Colonic mucosa (tissue), 4 donors: Measurements from ENCODE around the gene CDC20. TPM values are rescaled to one million over a fixed set of nuclear protein-coding genes. Genes with fewer than 3 reads are reported as not detected.
A peak's percentile ranks its signal among the peaks of the same experiment; 100 is the strongest.
"Not testable (repeated sequence)": the region's sequence is repeated elsewhere in the genome, so short reads cannot be mapped to it uniquely, and the experiment has no call there.

Experiments
- DNase-seq: peaks from one replicate; pipeline ENCODE4 v3.0.0-alpha.2; 2020
- H3K27ac ChIP-seq: fragments of 200-600 bp; one replicate; pipeline ENCODE4 v1.8.0; 2021
- H3K27me3 ChIP-seq: fragments of 200-600 bp; one replicate; pipeline ENCODE4 v1.8.0; 2021
- H3K36me3 ChIP-seq: fragments of 200-600 bp; one replicate; pipeline ENCODE4 v1.8.0; 2021
- H3K4me1 ChIP-seq: fragments of 200-600 bp; one replicate; pipeline ENCODE4 v1.8.0; 2021; ENCODE audit warnings: mild to moderate bottlenecking
- H3K4me3 ChIP-seq: fragments of 200-600 bp; one replicate; pipeline ENCODE4 v1.8.0; 2021
- H3K9ac ChIP-seq, 2 donors: one replicate each; pipeline ENCODE4 v1.7.0; 2013; ENCODE audit warnings: control low read depth in 2 of 2, low read depth in 2 of 2, low read length in 2 of 2
- H3K9me3 ChIP-seq: fragments of 200-600 bp; one replicate; pipeline ENCODE4 v1.8.0; 2021
- intact Hi-C: fragments of 100-400 bp; cut with DNase I; formaldehyde crosslinking; loops from one replicate; pipeline ENCODE4 v1.14.1; 2022
- total RNA-seq, 2 donors: library from RNA; stranded (reverse); fragmentation: NEBNext Ultra II Directional in 1 of 2; extraction: Animal tissue kit (Norgen Biotek cat#: 25700) in 1 of 2; gene quantifications; one replicate each; pipeline ENCODE4 v1.2.1, GENCODE V29; 2021
- TF ChIP-seq, protein P1 (sequence below): fragments of 200-600 bp; IDR thresholded peaks from one replicate; pipeline ENCODE4 v1.8.0; 2022; ENCODE audit warnings: antibody characterized with exemption, mild to moderate bottlenecking
- donor health status: healthy.
- donor health status: DM: no; HTN: no; CAD: no.
- donor health status: DM: no; HTN: no; CAD: no.

The CDC20 gene
- total RNA-seq, 2 donors from 2014 or later = 42.6 to 201 TPM

- intact Hi-C loops = no loop called here
- TF ChIP-seq, protein P1, sequence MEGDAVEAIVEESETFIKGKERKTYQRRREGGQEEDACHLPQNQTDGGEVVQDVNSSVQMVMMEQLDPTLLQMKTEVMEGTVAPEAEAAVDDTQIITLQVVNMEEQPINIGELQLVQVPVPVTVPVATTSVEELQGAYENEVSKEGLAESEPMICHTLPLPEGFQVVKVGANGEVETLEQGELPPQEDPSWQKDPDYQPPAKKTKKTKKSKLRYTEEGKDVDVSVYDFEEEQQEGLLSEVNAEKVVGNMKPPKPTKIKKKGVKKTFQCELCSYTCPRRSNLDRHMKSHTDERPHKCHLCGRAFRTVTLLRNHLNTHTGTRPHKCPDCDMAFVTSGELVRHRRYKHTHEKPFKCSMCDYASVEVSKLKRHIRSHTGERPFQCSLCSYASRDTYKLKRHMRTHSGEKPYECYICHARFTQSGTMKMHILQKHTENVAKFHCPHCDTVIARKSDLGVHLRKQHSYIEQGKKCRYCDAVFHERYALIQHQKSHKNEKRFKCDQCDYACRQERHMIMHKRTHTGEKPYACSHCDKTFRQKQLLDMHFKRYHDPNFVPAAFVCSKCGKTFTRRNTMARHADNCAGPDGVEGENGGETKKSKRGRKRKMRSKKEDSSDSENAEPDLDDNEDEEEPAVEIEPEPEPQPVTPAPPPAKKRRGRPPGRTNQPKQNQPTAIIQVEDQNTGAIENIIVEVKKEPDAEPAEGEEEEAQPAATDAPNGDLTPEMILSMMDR = no peak
- Histone ChIP-seq H3K36me3 (no peaks in the 10 kb centered on the region), H3K9ac (no peak overlapping the region), H3K27ac (no peak overlapping the region), H3K27me3 (no peaks in the 10 kb centered on the region), H3K9me3 (no peaks in the 10 kb centered on the region), H3K4me3 (no peak overlapping the region), H3K4me1 (no peaks in the 10 kb centered on the region)
- DNase-seq = no peak
These were observed 37.3 kb downstream of the CDC20 start for GRCh38 chr1:43396059-43396458.

DNA sequence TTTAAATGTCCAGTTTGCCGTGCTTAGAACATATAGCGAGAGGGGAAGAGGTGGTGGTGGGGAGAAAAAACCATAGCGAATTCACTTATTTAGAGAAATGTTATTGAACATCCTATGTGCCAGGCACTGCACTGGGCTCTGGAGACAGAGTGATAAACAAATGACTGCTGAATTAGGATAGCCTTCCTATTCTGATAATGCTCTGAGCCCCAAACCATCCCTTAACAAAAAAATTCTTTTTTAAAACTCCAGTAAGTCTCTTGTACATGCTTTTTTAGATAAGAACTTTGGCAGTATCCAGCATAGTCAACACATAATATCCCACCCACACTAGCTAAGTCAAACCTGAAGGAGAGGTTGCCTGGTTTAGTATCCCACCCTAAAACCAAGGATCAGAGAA is 39.4 kb downstream of the CDC20 start:
- H3K9ac ChIP-seq = no peak overlapping the region
- no peaks in the 10 kb centered on the region for H3K27me3 ChIP-seq
- H3K9me3 ChIP-seq = no peaks in the 10 kb centered on the region
- H3K4me1 ChIP-seq = no peaks in the 10 kb centered on the region
- no peak overlapping the region for H3K4me3 ChIP-seq
- TF ChIP-seq, protein P1 = no peak
- no peak overlapping the region for H3K27ac ChIP-seq
- H3K36me3 ChIP-seq = no peaks in the 10 kb centered on the region
- DNase-seq = no peak
- intact Hi-C loops = no loop called here

DNA sequence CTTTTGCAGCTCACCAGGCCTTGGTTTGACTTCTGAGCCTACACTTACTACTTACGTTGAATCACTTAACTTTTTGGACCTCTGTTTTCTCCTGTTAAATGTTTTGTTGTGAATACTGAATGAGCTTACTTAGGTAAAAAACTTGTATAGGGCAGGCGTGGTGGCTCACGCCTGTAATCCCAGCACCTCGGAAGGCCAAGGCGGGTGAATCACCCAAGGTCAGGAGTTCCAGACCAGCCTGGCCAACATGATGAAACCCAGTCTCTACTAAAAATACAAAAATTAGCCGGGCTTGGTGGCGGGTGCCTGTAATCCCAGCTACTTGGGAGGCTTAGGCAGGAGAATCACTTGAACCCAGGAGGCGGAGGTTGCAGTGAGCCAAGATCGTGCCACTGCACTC is 41.7 kb downstream of the CDC20 start:
- H3K27me3 ChIP-seq, H3K4me3 ChIP-seq, H3K27ac ChIP-seq, H3K36me3 ChIP-seq, H3K4me1 ChIP-seq, H3K9ac ChIP-seq, intact Hi-C loops, H3K9me3 ChIP-seq, DNase-seq: not testable (repeated sequence)

- TF ChIP-seq, protein P1 = no peak
- Histone ChIP-seq H3K9me3 (no peaks in the 10 kb centered on the region), H3K36me3 (peaks cover 9% of the 10 kb centered on the region), H3K27ac (no peak overlapping the region), H3K27me3 (no peaks in the 10 kb centered on the region), H3K4me3 (no peak overlapping the region), H3K9ac (no peak overlapping the region), H3K4me1 (peaks cover 11% of the 10 kb centered on the region)
- intact Hi-C loops = no loop called here
- DNase-seq = no peak
These were observed 43.5 kb downstream of the CDC20 start for GRCh38 chr1:43402089-43402865.

DNA sequence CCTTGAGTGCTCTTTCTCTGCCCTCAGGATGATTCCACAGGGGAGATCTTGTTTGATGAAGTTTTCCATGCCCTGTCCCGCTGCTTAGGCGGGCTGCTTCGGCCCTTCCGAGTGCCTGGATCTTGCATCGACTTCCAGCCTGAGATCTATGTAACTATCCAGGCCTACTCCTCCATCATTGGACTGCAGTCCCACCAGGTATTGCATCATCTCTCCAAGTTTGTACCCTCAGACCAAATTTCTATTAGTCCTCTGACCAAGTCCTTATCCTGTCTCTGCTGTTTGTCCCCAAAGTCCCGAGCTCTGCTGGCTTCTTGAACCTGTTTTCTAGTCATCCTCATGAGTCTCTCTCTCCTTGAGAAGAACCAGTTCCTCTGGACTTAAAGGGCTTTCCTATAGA is 45.6 kb downstream of the CDC20 start:
- H3K4me3 ChIP-seq = no peak overlapping the region
- no peak overlapping the region for H3K9ac ChIP-seq
- H3K9me3 ChIP-seq = no peaks in the 10 kb centered on the region
- TF ChIP-seq, protein P1 = no peak
- no peak for DNase-seq
- H3K4me1 ChIP-seq = peaks cover 11% of the 10 kb centered on the region
- intact Hi-C loops = no loop called here
- H3K36me3 ChIP-seq = peaks cover 9% of the 10 kb centered on the region
- H3K27ac ChIP-seq = no peak overlapping the region
- no peaks in the 10 kb centered on the region for H3K27me3 ChIP-seq

- no peaks in the 10 kb centered on the region for H3K9me3 ChIP-seq
- no peak overlapping the region for H3K4me3 ChIP-seq
- intact Hi-C loops = no loop called here
- H3K27me3 ChIP-seq = no peaks in the 10 kb centered on the region
- H3K36me3 ChIP-seq = peaks cover 9% of the 10 kb centered on the region
- no peak overlapping the region for H3K9ac ChIP-seq
- peaks cover 11% of the 10 kb centered on the region for H3K4me1 ChIP-seq
- peak; percentile 46 for DNase-seq
- peak overlapping the region; percentile 53 for H3K27ac ChIP-seq
- TF ChIP-seq, protein P1 = no peak
These were observed 46.6 kb downstream of the CDC20 start for GRCh38 chr1:43405219-43405875.
